AG09319 (cell line): ENCODE data around the gene LTBP4.

Experiments used
- DNase-seq: peaks from one replicate; pipeline ENCODE4 v3.0.0-alpha.2; 2010; ENCODE audit warnings: low read depth; ENCODE audit errors: extremely low read depth
- TF ChIP-seq, protein P1 (sequence below): IDR thresholded peaks from 2 replicates; pipeline ENCODE4 v1.5.1; 2011; ENCODE audit warnings: low read depth, mild to moderate bottlenecking, inconsistent platforms, low read length, moderate library complexity

LTBP4 gene

DNA sequence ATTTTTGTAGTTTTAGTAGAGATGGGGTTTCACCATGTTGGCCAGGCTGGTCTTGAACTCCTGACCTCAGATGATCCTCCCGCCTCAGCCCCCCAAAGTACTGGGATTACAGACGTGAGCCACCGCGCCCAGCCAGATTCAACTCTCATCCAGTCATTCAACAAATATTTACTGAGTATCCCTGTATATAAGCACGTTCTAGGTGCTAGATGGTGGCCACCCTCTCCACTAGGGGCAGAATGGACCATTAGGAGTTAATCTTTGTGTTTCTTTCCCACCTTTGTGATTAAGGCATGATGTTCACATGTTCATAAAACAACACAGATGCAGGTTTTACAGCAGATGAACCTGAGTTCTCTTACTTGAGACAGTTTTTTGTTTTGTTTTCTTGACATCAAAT, 17.2 kb upstream of the LTBP4 start:
- no peak for DNase-seq
- TF ChIP-seq, protein P1, sequence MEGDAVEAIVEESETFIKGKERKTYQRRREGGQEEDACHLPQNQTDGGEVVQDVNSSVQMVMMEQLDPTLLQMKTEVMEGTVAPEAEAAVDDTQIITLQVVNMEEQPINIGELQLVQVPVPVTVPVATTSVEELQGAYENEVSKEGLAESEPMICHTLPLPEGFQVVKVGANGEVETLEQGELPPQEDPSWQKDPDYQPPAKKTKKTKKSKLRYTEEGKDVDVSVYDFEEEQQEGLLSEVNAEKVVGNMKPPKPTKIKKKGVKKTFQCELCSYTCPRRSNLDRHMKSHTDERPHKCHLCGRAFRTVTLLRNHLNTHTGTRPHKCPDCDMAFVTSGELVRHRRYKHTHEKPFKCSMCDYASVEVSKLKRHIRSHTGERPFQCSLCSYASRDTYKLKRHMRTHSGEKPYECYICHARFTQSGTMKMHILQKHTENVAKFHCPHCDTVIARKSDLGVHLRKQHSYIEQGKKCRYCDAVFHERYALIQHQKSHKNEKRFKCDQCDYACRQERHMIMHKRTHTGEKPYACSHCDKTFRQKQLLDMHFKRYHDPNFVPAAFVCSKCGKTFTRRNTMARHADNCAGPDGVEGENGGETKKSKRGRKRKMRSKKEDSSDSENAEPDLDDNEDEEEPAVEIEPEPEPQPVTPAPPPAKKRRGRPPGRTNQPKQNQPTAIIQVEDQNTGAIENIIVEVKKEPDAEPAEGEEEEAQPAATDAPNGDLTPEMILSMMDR, result no peak; the same call in 1 of the 2 replicates

DNA sequence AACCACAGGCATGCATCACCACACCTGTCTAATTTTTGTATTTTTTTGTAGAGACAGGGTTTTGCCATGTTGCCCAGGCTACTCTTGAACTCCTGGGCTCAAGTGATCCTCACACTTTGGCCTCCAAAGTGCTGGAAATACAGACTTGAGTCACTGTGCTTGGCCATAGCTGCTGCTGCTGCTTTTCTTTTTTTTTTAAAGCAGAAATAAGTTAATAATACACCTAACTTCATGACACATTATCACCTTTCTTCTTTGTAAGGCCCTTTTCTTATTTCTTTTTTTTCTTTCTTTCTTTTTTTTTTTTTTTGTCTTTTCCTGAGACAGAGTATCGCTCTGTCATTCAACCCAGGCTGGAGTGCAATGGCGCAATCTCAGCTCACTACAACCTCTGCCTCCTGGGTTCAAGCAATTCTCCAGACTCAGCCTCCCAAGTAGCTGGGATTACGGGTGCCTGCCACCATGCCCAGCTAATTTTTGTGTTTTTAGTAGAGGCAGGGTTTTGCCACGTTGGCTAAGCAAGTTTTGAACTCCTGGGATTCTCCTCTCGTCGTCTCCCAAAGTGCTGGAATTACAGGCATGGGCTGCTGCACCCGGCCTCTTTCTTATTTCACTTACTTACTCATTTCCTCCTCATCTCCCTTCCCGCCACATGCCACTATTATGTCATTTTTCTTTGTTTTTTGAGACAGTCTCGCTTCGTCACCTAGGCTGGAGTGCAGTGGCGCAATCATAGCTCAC, 15.8 kb upstream of the LTBP4 start:
- DNase-seq, result no peak
- TF ChIP-seq, protein P1, result no peak

DNA sequence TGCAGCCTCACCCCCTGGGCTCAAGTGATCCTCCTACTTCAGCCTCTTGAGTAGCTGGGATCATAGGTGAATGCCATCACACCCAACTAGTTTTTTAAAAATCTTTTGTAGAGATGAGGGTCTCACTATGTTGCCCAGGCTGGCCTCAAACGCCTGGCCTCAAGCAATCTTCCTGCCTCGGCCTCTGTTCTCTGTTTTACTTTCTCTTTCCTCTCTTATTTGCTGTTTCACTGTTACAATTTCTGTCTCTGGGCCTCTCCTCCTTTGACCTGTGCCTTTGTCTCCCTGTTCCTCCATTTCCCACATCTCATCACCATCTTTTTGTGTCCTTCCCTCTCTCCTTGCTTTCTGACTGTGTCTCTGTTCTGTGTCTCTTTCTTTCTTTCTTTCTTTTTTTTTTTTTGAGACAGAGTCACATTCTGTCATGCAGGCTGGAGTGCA, 15.2 kb upstream of the LTBP4 start:
- TF ChIP-seq, protein P1, result no peak
- no peak for DNase-seq

DNA sequence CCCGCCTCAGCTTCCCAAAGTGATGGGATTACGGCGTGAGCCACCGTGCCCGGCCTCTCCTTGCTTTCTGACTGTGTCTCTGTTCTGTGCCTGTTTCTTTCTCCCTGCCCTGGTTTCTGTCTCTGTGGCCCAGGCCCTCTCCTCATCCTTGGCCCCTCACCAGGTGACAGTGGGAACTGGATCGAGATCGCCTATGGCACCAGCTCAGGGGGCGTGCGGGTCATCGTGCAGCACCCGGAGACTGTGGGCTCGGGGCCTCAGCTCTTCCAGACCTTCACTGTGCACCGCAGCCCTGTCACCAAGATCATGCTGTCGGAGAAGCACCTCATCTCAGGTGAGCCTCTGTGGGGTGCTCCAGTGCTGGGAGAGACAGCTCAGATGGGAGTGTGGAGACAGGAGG, 14.6 kb upstream of the LTBP4 start:
- no peak for DNase-seq
- TF ChIP-seq, protein P1, result no peak

DNA sequence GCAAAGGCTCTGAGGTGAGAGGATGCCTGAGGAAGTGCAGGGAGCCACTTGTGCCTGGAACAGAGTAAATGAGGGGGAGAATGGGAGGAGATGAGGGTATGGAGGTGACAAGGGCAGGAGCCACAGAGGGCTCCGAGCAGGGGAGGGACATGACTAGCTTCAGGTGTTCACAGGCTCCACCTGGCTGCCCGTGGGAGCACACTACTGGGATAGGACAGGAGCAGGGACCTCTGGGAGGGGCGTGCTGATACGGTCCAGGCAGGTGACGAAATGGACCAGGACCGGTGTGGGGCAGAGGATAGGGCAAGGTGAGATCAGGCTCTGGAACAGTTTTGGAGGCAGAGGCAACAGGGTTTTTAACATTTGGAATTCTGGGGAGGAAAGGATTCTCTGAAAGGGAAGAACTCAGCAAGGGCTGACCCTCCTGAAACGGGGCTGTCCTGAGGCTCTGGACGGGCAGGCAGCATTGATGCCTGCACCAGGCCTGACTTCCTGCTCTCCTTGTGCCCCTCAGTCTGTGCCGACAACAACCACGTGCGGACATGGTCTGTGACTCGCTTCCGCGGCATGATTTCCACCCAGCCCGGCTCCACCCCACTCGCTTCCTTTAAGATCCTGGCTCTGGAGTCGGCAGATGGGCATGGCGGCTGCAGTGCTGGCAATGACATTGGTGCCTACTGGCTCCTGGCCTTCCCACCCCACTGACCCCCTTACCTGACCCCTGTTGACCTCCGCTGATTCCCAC, 12.9 kb upstream of the LTBP4 start:
- TF ChIP-seq, protein P1, result no peak
- DNase-seq, result no peak

DNA sequence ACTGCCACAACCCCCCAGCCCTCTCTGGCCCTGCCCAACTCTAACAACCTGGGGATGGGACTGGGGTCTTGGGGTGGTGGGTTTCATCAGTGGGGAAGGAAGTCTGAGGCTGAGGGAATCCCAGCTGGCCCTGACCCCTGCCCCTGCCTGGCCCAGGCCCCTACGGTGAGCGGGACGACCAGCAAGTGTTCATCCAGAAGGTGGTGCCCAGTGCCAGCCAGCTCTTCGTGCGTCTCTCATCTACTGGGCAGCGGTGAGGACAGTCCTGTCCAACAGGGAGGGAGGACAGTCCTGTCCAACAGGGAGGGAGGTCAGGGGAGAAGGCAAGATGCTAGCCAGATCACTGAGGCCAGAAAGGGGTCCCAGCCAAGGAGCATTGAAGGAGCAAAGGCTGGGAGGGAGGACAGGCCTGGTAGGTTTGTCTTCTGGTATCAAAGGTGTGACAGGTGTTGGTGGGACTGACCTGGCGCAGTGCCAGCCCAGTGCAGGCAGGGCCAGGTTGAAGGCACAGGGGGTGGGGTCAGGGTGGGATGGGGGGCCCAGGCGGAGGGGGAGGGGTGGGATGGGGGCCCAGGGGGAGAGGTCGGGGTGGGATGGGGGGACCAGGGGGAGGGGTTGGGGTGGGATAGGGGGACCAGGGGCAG, 12.1 kb upstream of the LTBP4 start:
- TF ChIP-seq, protein P1, result no peak
- no peak for DNase-seq
